Measurements from ENCODE around the gene TBC1D3E.
"Not testable (repeated sequence)": the region's sequence is repeated elsewhere in the genome, so short reads cannot be mapped to it uniquely, and the experiment has no call there.

TBC1D3E gene

DNA sequence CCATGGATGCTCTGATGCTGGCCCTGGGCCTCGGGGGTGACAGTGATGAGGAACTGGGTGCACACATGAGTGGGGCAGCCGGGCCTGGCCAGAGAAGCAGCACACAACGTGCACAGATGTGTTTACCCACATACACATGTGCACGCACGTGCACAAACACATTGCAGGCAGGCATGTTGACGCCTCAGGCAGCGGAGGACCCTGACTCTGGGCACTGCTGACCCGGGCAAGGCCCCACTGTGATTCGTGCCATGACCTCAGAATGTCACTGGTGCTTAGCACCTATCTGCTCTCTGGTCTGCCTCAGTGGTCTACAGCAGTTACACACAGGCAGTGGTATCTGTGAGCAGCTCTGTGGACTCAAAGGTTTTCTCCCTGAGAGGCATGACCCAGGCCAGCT, at the start of gene TBC1D3E:
Gene TBC1D3E, plus strand, starts transcription at position 301 of the 400 bp plus-strand sequence. CDS start 1,545 bp downstream, outside the sequence.
- not testable (repeated sequence) for DNase-seq (ENCODE audit: low read depth in 2 of 2)

DNA sequence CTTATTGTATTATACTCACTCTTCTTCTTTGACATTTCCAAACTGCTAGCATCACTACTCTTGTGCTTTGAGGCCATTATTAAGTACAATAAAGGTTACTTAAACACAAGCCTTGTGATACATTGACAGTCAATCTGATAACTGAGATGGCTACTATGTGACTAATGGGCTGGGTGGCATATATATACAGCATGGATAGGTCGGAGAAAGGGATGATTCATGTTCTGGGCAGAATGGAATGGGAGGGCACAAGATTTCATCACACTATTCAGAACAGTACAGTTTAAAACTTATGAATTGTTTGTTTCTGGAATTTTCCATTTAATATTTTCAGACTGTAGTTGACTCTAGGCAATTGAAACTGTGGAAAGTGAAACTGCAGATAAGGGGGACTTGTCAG, 40.4 kb upstream of the TBC1D3E start:
- DNase-seq (ENCODE audit: low read depth in 2 of 2) = not testable (repeated sequence)

DNA sequence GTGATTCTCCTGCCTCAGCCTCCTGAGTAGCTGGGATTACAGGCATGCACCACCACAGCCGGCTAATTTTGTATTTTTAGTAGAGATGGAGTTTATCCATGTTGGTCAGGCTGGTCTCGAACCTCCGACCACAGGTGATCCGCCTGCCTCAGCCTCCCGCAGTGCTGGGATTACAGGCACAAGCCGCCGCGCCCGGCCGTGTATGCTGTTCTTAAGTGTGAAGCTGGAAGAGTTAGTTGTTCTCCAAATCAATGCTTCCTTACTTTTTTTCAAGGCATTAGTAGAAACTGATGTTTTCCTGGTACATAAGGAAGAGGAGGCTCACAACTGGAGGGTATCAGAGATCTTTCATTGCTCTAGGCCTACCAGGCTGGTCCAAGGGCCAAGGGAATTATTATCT, 39.6 kb upstream of the TBC1D3E start:
- DNase-seq (ENCODE audit: low read depth in 2 of 2) = not testable (repeated sequence)

DNA sequence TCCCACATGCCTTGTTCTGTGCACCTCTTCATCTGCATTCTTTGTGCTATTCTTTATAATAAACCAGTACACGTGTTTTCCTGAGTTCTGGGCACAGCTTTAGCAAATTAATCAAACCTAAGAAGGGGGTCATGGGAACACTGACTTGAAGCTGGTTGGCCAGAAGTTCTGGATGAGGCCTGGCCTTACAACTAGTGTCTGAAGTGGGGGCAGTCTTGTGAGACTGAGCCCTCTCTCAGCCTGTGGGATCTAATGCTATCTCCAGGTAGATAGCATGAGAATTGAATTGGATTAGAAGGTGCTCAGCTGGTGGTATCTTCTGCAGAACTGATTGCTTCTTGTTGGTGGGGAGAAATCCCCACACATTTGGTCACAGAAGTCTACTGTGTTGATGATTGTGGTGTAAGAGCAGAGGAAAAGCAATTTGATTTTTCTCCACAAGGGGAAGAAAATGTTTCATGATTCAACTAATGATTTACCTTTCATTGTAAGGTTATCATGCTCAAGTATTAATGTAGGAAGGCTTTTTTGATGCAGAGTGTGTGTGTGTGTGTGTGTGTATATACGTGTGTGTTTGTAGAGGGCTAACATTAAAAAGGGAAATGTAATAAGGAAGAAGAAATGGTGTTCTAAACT, 33.6 kb upstream of the TBC1D3E start:
- not testable (repeated sequence) for DNase-seq (ENCODE audit: low read depth in 2 of 2)

DNA sequence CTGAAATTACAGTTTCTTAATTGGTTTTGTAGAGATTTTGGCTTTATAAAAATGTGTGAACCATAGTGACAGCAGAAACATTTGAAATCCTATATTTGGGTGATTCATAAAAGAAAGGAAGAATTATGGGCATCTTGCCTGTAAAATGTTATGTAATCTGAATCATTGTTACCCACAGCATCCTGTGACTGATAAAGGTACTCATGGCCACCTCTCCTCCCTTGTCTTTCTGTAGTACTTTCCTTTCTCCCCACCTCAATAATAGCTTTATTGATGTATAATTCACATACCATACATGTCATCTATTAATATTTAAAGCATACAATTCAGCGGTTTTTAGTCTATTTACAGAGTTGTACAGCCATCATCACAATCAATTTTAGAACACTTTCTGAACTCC, 28.5 kb upstream of the TBC1D3E start:
- not testable (repeated sequence) for DNase-seq (ENCODE audit: low read depth in 2 of 2)

DNA sequence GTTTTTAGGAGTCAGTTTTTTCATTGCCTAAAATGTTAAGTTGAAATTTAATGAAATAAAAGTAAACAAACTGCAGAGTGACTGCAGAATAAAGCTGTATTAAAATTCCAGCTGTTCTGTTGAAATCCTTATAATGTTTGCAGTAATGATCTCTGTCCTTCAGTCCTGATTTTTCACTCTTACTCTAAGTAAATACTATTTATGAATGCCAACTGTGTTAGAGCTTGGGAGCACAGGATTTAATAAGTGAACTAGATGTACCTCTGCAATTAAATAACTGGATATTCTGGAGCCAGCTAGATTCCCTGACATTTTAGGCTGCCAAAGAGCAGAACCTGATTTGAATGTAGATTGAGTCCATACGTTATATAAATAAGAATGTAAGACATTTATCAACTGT, 7.9 kb upstream of the TBC1D3E start:
- DNase-seq (ENCODE audit: low read depth in 2 of 2) = not testable (repeated sequence)

DNA sequence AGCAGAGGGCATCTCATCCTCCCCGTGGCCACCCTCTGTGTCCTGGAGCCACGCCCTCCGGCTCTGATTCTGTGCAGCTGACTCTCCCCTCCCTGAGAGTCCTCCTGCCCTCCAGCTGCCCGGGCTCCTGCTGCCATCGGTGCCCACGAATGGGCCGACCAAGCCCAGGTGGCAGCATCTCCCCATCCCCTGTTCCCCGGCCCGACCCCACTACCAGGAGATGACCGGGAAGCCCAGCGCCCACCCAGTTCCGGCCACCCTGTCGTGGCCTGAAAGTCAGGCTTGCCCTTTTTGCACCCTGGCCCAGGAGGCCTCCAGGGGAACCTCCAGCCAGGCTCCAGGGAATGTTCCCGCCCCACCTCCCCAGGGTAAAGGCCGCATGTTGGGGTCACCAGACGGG, 7.1 kb downstream of the TBC1D3E start:
- peak in 1 of 2 donors; percentile 0 for DNase-seq (ENCODE audit: low read depth in 2 of 2)
